ENCODE data around the gene TOB2. TPM values are rescaled to one million over a fixed set of nuclear protein-coding genes. Genes with fewer than 3 reads are reported as not detected.
"Not testable (repeated sequence)": the region's sequence is repeated elsewhere in the genome, so short reads cannot be mapped to it uniquely, and the experiment has no call there.

TOB2 gene
- total RNA-seq, 1 donor from 2014 or later: 55.8 TPM

DNA sequence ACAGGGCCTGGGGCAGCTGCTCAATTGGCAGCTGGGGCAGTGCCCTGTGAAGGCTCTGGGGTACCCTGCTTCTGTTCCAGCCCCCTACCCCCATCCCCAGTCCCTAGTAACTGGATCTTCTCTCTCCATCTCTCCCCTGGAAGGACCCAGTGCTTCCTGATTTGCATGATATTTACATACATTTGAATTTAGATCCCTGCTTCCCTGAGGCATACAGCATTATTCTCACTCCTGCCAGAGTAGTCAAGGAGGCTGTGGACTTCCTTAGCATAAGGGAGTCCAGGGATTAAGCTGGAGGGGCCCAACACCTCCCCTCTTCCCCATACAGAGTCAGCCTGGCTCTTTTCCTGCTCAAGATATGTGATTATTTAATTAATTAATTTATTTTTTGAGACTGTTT lies 40.2 kb downstream of the TOB2 start:
- TF ChIP-seq, protein P1, sequence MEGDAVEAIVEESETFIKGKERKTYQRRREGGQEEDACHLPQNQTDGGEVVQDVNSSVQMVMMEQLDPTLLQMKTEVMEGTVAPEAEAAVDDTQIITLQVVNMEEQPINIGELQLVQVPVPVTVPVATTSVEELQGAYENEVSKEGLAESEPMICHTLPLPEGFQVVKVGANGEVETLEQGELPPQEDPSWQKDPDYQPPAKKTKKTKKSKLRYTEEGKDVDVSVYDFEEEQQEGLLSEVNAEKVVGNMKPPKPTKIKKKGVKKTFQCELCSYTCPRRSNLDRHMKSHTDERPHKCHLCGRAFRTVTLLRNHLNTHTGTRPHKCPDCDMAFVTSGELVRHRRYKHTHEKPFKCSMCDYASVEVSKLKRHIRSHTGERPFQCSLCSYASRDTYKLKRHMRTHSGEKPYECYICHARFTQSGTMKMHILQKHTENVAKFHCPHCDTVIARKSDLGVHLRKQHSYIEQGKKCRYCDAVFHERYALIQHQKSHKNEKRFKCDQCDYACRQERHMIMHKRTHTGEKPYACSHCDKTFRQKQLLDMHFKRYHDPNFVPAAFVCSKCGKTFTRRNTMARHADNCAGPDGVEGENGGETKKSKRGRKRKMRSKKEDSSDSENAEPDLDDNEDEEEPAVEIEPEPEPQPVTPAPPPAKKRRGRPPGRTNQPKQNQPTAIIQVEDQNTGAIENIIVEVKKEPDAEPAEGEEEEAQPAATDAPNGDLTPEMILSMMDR (IDR thresholded peaks at IDR 0.05): no peak
- Histone ChIP-seq H3K27ac (no peak overlapping the region), H3K4me1 (peaks cover 7 to 29% of the 10 kb centered on the region in 2 donors), H3K9me3 (no peaks in the 10 kb centered on the region), H3K27me3 (no peaks in the 10 kb centered on the region), H3K36me3 (no peaks in the 10 kb centered on the region), H3K4me3 (no peak overlapping the region)
- no peak for DNase-seq (ENCODE audit: low spot score in 2 of 2)
- intact Hi-C loops (cut with DNase I): no loop called here

DNA sequence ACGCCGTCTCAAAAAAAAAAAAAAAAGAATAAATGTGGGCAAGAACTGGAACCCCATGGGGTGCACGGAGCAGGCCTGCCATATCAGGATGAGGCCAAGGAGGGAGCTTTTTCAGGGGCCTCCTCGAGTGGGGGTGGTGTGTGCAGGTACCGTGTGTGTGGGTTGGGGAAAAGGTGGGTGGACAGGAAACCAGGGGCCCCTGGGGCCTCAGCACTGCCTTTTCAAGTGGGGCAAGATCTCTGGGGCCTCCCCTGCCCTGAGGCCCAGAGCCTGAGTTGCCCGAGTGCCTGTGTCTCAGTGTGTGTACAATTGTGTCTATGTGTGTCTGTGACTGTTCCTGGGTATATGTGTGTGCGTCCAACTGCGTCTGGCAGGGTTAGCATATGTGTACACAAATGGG lies 41.0 kb downstream of the TOB2 start:
- Histone ChIP-seq H3K4me3 (no peak overlapping the region), H3K4me1 (peaks cover 0 to 20% of the 10 kb centered on the region in 2 donors), H3K27me3 (no peaks in the 10 kb centered on the region), H3K9me3 (no peaks in the 10 kb centered on the region), H3K27ac (no peak overlapping the region), H3K36me3 (no peaks in the 10 kb centered on the region)
- TF ChIP-seq, protein P1 (IDR thresholded peaks at IDR 0.05): no peak
- DNase-seq (ENCODE audit: low spot score in 2 of 2): no peak
- intact Hi-C loops (cut with DNase I): no loop called here

- Histone ChIP-seq H3K4me1 (peaks cover 0 to 10% of the 10 kb centered on the region in 2 donors), H3K27me3 (no peaks in the 10 kb centered on the region), H3K9me3 (no peaks in the 10 kb centered on the region), H3K36me3 (peaks cover 0 to 5% of the 10 kb centered on the region in 2 donors), H3K4me3 (no peak overlapping the region), H3K27ac (peak overlapping the region; percentile 43 to 61)
- intact Hi-C loops (cut with DNase I): loop anchor here (1.0 kb wide), 4 partner anchors 15 to 114 kb away; partner anchors contain the start of genes PHF5A and TOB2
- DNase-seq (ENCODE audit: low spot score in 2 of 2): peak; percentile 95 to 99
- TF ChIP-seq, protein P1 (IDR thresholded peaks at IDR 0.05): peak; percentile 95 to 99 (median 98)
These were observed 42.9 kb downstream of the TOB2 start for GRCh38 chr22:41403532-41404318.

DNA sequence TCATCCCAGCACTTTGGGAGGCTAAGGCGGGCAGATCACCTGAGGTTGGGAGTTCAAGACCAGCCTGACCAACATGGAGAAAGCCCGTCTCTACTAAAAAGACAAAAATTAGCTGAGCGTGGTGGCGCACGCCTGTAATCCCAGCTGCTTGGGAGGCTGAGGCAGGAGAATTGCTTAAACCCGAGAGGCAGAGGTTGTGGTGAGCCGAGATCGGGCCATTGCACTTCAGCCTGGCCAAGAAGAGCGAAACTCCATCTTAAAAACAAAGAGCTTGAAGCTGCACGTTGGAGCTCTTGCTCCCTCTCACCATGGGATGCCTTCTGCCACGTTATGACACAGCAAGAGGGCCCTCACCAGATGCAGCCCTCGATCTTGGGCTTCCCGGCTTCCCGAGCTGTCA lies 43.8 kb downstream of the TOB2 start:
- Histone ChIP-seq H3K27ac (peak overlapping the region; percentile 23 to 27), H3K36me3 (peaks cover 3 to 14% of the 10 kb centered on the region in 2 donors)
- H3K9me3 ChIP-seq; H3K4me3 ChIP-seq; H3K27me3 ChIP-seq; H3K4me1 ChIP-seq; DNase-seq (ENCODE audit: low spot score in 2 of 2): not testable (repeated sequence)
- intact Hi-C loops (cut with DNase I): loop anchor here (1.0 kb wide), 1 partner anchor 65 kb away; the partner anchor contains the start of gene PHF5A

- peak in 1 of 2 donors; percentile 74 for DNase-seq (ENCODE audit: low spot score in 2 of 2)
- Histone ChIP-seq H3K9me3 (no peaks in the 10 kb centered on the region), H3K36me3 (peaks cover 11 to 22% of the 10 kb centered on the region in 2 donors), H3K4me3 (no peak overlapping the region), H3K27ac (peak overlapping the region; percentile 27 to 63), H3K4me1 (peaks cover 0 to 10% of the 10 kb centered on the region in 2 donors), H3K27me3 (no peaks in the 10 kb centered on the region)
- intact Hi-C loops (cut with DNase I): no loop called here
- TF ChIP-seq, protein P1 (IDR thresholded peaks at IDR 0.05): no peak
These were observed 44.6 kb downstream of the TOB2 start for GRCh38 chr22:41401781-41402648.
